Nucleus accumbens (tissue), 56 donors: ENCODE measurements around the gene ADCY4.
A peak's percentile ranks its signal among the peaks of the same experiment; 100 is the strongest.

ENCODE experiments used
- DNase-seq, 56 donors: peaks; one replicate each; lab custom pipeline; 2025; lab: John Stamatoyannopoulos, UW

The ADCY4 gene

GRCh38 chr14:24321212-24321975 is 13.5 kb downstream of the ADCY4 start:
- no peak for DNase-seq

DNA sequence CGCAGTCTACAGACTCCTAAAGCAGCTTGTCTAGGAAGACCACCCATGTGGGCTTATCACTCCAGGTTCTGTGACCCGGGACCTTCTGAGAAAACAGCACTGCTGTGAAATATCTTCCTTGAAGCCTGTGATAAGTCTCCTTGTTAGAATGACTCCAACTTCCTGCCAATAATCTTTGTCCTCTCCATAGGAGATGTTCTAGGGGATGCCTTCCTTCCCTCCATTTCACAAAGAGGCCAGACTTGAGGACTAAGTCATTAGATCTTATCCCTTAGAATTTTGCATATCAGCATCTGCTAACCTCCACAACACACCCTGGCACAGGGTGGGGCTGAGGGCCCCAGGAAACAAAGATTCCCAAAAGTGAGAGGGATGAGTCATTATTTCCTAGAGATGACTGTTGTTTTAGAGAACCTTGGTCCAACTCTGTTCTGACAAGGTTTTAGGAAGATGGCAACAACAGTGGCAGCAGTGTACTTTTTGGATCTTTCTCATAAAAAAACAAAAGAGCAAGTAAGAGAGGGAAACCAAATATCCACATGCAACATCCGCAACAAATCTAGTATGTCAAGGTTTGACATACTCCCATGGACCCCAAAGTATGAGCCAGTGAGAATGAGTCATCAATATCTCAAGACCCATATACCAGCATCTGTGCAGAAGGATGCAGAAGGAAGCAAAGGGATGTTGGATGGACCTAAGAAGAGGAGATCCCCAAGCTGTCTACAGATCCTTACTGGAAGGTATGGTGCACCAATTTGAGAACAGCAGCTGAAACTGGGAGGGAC is 17.5 kb downstream of the ADCY4 start:
- DNase-seq: no peak

DNA sequence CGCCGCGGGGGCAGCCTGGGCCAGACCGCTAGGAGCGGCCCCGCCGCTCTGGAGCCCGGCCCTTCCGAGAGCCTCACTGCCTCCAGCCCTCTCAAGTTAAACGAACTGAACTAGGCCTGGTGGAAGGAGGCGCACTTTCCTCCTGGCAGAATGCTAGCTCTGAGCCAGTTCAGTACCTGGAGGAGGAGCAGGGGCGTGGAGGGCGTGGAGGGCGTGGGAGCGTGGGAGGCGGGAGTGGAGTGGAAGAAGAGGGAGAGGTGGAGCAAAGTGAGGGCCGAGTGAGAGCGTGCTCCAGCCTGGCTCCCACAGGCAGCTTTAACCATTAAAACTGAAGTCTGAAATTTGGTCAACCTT is 18.3 kb downstream of the ADCY4 start:
- DNase-seq: no peak

DNA sequence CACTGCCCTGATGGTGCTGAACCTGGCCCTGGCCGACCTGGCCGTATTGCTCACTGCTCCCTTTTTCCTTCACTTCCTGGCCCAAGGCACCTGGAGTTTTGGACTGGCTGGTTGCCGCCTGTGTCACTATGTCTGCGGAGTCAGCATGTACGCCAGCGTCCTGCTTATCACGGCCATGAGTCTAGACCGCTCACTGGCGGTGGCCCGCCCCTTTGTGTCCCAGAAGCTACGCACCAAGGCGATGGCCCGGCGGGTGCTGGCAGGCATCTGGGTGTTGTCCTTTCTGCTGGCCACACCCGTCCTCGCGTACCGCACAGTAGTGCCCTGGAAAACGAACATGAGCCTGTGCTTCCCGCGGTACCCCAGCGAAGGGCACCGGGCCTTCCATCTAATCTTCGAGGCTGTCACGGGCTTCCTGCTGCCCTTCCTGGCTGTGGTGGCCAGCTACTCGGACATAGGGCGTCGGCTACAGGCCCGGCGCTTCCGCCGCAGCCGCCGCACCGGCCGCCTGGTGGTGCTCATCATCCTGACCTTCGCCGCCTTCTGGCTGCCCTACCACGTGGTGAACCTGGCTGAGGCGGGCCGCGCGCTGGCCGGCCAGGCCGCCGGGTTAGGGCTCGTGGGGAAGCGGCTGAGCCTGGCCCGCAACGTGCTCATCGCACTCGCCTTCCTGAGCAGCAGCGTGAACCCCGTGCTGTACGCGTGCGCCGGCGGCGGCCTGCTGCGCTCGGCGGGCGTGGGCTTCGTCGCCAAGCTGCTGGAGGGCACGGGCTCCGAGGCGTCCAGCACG is 18.9 kb downstream of the ADCY4 start:
- no peak for DNase-seq

- no peak for DNase-seq
Measured at GRCh38 chr14:24315243-24315806, 19.5 kb downstream of the ADCY4 start.

GRCh38 chr14:24314377-24315193 is 20.3 kb downstream of the ADCY4 start:
- no peak for DNase-seq

- DNase-seq: no peak
Measured at GRCh38 chr14:24313913-24314312, 21.0 kb downstream of the ADCY4 start.

- no peak for DNase-seq
Measured at GRCh38 chr14:24312736-24313507, 21.9 kb downstream of the ADCY4 start.

DNA sequence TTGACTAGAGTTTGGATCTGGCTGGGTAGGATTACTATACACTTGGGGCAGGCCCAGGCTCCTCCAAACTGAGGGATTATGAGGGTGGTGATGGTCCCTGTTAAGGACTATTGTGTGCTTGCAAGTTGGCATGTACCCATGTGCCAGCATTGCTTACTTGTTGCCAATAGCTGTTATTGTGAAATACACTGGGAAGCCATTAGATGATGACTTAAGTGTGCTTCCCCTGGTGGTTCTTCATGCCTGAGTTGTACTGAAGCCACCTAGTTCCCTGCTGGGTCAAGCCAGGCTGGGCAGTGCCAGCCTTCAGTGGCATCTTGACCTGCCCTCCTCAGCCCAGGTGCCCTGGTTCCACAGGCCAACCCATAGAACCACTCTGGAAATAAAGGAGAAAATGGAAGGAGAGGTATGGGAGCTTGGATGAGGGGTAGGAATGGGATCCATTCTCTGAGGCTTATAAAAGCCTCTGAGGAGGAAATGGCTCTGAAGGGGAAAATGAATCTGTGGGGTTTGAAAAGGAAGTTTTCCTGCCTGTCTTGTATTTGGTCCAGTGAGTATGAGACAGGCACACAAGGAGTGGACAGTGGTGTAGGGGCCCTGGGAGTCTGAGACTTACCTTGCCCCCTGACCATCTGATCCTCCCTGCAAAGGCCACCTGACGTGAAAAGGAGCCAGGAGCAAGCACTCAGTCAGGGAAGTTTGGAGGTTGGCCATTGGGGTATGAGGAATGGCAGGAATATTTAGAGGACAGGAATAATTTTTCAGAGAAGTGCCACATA is 22.8 kb downstream of the ADCY4 start:
- DNase-seq: no peak

DNA sequence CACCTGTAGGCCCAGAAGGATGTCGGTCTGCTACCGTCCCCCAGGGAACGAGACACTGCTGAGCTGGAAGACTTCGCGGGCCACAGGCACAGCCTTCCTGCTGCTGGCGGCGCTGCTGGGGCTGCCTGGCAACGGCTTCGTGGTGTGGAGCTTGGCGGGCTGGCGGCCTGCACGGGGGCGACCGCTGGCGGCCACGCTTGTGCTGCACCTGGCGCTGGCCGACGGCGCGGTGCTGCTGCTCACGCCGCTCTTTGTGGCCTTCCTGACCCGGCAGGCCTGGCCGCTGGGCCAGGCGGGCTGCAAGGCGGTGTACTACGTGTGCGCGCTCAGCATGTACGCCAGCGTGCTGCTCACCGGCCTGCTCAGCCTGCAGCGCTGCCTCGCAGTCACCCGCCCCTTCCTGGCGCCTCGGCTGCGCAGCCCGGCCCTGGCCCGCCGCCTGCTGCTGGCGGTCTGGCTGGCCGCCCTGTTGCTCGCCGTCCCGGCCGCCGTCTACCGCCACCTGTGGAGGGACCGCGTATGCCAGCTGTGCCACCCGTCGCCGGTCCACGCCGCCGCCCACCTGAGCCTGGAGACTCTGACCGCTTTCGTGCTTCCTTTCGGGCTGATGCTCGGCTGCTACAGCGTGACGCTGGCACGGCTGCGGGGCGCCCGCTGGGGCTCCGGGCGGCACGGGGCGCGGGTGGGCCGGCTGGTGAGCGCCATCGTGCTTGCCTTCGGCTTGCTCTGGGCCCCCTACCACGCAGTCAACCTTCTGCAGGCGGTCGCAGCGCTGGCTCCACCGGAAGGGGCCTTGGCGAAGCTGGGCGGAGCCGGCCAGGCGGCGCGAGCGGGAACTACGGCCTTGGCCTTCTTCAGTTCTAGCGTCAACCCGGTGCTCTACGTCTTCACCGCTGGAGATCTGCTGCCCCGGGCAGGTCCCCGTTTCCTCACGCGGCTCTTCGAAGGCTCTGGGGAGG is 23.9 kb downstream of the ADCY4 start, which contains the start of gene LTB4R:
TSS of gene LTB4R (plus strand) at position 857 of the 959 bp plus-strand sequence. CDS start 4,150 bp downstream, outside the sequence.
- peak in 44 of 56 donors; percentile 15 to 77 (median 54) for DNase-seq

DNA sequence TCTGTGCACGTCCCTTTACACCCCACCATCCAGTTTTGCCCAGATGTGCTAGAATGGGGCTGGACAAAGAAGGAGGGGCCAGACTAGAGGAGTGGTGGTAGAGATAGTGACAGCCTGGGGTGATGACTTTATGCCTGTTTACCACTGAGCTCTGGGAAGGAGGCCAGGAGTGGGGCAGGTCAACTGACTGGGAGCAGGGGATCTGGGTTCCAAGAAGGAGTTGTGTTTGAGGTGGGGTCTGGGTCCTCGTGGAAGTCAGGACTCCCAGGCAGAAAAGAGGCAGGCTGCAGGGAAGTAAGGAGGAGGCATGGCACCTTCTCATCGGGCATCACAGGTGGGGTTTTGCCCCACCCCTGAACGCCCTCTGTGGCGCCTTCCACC is 24.6 kb downstream of the ADCY4 start:
- no peak for DNase-seq

- DNase-seq: no peak
Measured at GRCh38 chr14:24309538-24310264, 25.2 kb downstream of the ADCY4 start, which contains the start of gene LTB4R2. Gene LTB4R2 (plus strand): TSS chr14:24310140. CDS start chr14:24310665, 525 bp downstream.

DNA sequence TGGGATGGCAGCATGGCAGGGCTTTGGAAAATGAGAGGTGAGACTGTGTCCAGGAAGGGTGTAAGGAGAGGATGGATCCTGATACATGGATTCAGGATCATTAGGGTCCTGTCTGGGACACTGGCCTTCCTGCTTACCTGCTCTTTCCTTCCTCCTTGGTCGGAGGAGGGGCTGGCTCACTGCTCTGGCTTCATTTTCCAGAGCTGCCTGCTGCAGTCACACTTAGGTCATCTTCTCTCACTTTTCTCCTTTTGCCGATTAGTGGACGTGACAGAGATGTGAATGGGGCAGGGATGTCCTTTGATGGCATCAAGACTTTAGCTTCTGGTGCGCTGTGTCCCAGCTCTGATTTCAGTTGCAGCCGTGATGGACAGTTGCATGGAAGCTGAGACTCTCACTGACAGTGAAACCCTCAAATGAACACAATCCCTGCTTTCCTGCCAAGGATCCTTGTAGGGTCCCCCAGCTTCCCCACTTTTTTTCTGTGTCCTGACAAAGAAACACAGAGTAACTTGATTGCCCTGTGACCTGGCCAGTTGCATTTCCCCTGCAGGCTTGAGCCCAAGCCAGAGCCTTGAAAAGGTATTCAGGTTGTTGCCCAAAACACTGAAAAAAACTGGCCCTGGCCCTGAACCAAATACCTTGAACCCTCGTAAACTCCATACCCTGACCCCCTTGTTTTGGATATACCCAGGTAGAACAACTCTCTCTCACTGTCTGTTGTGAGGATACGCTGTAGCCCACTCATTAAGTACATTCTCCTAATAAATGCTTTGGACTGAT is 26.3 kb downstream of the ADCY4 start:
- DNase-seq: peak in 3 of 56 donors; percentile 7 to 23 (median 12)

- peak in 32 of 56 donors; percentile 2 to 79 (median 22) for DNase-seq
Measured at GRCh38 chr14:24307575-24308341, 27.1 kb downstream of the ADCY4 start, which contains the start of gene CIDEB. Gene CIDEB (minus strand): TSS chr14:24307977. CDS start chr14:24307858, 119 bp downstream.
